Endothelial cell of umbilical vein (primary cell): ENCODE results near the gene ADARB1.

Experiments
- POLR2A ChIP-seq: IDR thresholded peaks from 2 replicates; pipeline ENCODE4 v1.6.1; 2012; ENCODE audit warnings: low read depth, mild to moderate bottlenecking, control low read depth, low read length
- TF ChIP-seq, protein P1 (sequence below), 2 donors: IDR thresholded peaks; 1 replicate in 1 of 2; 2 replicates in 1 of 2; pipeline ENCODE4 v1.5.1; 2011; ENCODE audit warnings: low read length in 2 of 2, mild to moderate bottlenecking in 2 of 2, moderate library complexity in 2 of 2, control low read depth in 1 of 2, inconsistent platforms in 1 of 2, low read depth in 1 of 2; ENCODE audit not compliant: insufficient read depth in 1 of 2; ENCODE audit errors: extremely low read depth in 1 of 2
- TF ChIP-seq, protein P2 (sequence below): IDR thresholded peaks from 2 replicates; pipeline ENCODE4 v1.6.1; 2011; ENCODE audit not compliant: insufficient read depth, insufficient read length

GRCh38 chr21:45259206-45259840, 184.9 kb downstream of the ADARB1 start:
- TF ChIP-seq, protein P1, sequence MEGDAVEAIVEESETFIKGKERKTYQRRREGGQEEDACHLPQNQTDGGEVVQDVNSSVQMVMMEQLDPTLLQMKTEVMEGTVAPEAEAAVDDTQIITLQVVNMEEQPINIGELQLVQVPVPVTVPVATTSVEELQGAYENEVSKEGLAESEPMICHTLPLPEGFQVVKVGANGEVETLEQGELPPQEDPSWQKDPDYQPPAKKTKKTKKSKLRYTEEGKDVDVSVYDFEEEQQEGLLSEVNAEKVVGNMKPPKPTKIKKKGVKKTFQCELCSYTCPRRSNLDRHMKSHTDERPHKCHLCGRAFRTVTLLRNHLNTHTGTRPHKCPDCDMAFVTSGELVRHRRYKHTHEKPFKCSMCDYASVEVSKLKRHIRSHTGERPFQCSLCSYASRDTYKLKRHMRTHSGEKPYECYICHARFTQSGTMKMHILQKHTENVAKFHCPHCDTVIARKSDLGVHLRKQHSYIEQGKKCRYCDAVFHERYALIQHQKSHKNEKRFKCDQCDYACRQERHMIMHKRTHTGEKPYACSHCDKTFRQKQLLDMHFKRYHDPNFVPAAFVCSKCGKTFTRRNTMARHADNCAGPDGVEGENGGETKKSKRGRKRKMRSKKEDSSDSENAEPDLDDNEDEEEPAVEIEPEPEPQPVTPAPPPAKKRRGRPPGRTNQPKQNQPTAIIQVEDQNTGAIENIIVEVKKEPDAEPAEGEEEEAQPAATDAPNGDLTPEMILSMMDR (IDR thresholded peaks at IDR 0.05; ENCODE audit: extremely low read depth in 1 of 2, insufficient read depth in 1 of 2, low read depth in 1 of 2, low read length in 2 of 2), result no peak
- TF ChIP-seq, protein P2, sequence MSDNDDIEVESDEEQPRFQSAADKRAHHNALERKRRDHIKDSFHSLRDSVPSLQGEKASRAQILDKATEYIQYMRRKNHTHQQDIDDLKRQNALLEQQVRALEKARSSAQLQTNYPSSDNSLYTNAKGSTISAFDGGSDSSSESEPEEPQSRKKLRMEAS, result no peak
- TF ChIP-seq POLR2A, result no peak
